NT2/D1 (cell line): ENCODE data around the gene BEND6.
"Not testable (repeated sequence)": the region's sequence is repeated elsewhere in the genome, so short reads cannot be mapped to it uniquely, and the experiment has no call there.

Source experiments
- DNase-seq: peaks from one replicate; pipeline ENCODE4 v3.0.0-alpha.2; 2011; ENCODE audit warnings: low read depth, low spot score
- H3K27me3 ChIP-seq: 2 replicates; pipeline ENCODE4 v1.6.0; 2011; ENCODE audit warnings: mild to moderate bottlenecking; ENCODE audit not compliant: insufficient read length, insufficient read depth
- H3K36me3 ChIP-seq: 2 replicates; pipeline ENCODE4 v1.6.1; 2011; ENCODE audit warnings: mild to moderate bottlenecking, low read length, mixed read lengths; ENCODE audit not compliant: insufficient read depth, insufficient read length
- H3K4me1 ChIP-seq: 2 replicates; pipeline ENCODE4 v1.5.1; 2011; ENCODE audit not compliant: insufficient read depth, insufficient read length
- H3K4me3 ChIP-seq: 2 replicates; pipeline ENCODE4 v1.5.1; 2011; ENCODE audit warnings: low read depth; ENCODE audit not compliant: insufficient read length
- H3K9ac ChIP-seq: 2 replicates; pipeline ENCODE4 v1.6.0; 2011; ENCODE audit warnings: low read depth; ENCODE audit not compliant: insufficient read length
- H3K9me3 ChIP-seq: 2 replicates; pipeline ENCODE4 v1.5.1; 2011; ENCODE audit warnings: mild to moderate bottlenecking, low read length; ENCODE audit not compliant: insufficient read depth
- SUZ12 ChIP-seq: IDR thresholded peaks from 2 replicates; pipeline ENCODE4 v1.6.1; 2011; ENCODE audit not compliant: insufficient read length, insufficient read depth; ENCODE audit errors: extremely low read depth
- YY1 ChIP-seq: IDR thresholded peaks from 2 replicates; pipeline ENCODE4 v1.6.1; 2011; ENCODE audit not compliant: insufficient read length, insufficient read depth
- ZNF274 ChIP-seq: IDR thresholded peaks from 2 replicates; pipeline ENCODE4 v1.6.1; 2011; ENCODE audit warnings: mild to moderate bottlenecking, low read depth, low read length

The BEND6 gene

GRCh38 chr6:57035549-57035948 is 80.6 kb downstream of the BEND6 start:
- TF ChIP-seq ZNF274 (no peak), SUZ12 (no peak), YY1 (no peak)
- no peaks in the 10 kb centered on the region for H3K27me3 ChIP-seq
- no peaks in the 10 kb centered on the region for H3K4me1 ChIP-seq
- no peak overlapping the region for H3K9ac ChIP-seq
- no peaks in the 10 kb centered on the region for H3K36me3 ChIP-seq
- no peak for DNase-seq
- H3K4me3 ChIP-seq = no peak overlapping the region
- no peaks in the 10 kb centered on the region for H3K9me3 ChIP-seq

GRCh38 chr6:57038906-57039305 is 84.0 kb downstream of the BEND6 start:
- Histone ChIP-seq H3K36me3 (no peaks in the 10 kb centered on the region), H3K4me1 (no peaks in the 10 kb centered on the region), H3K9ac (no peak overlapping the region), H3K27me3 (no peaks in the 10 kb centered on the region), H3K4me3 (no peak overlapping the region), H3K9me3 (no peaks in the 10 kb centered on the region)
- no peak for DNase-seq
- TF ChIP-seq SUZ12 (no peak), ZNF274 (no peak), YY1 (no peak)

GRCh38 chr6:57040011-57040410 is 85.1 kb downstream of the BEND6 start:
- no peak for TF ChIP-seq SUZ12
- no peak for TF ChIP-seq ZNF274
- no peak for TF ChIP-seq YY1
- Histone ChIP-seq H3K9ac (no peak overlapping the region), H3K9me3 (no peaks in the 10 kb centered on the region), H3K4me3 (no peak overlapping the region), H3K36me3 (no peaks in the 10 kb centered on the region), H3K4me1 (no peaks in the 10 kb centered on the region), H3K27me3 (no peaks in the 10 kb centered on the region)
- no peak for DNase-seq

- H3K4me1 ChIP-seq, H3K27me3 ChIP-seq, H3K36me3 ChIP-seq, H3K4me3 ChIP-seq, H3K9me3 ChIP-seq, DNase-seq, H3K9ac ChIP-seq: not testable (repeated sequence)
These were observed 89.2 kb downstream of the BEND6 start for GRCh38 chr6:57044061-57044460.

- H3K27me3 ChIP-seq = no peaks in the 10 kb centered on the region
- DNase-seq = no peak
- peaks cover 8% of the 10 kb centered on the region for H3K36me3 ChIP-seq
- no peak overlapping the region for H3K9ac ChIP-seq
- no peaks in the 10 kb centered on the region for H3K9me3 ChIP-seq
- no peaks in the 10 kb centered on the region for H3K4me1 ChIP-seq
- no peak overlapping the region for H3K4me3 ChIP-seq
- TF ChIP-seq SUZ12 (no peak), ZNF274 (no peak), YY1 (no peak)
These were observed 89.7 kb downstream of the BEND6 start for GRCh38 chr6:57044568-57044967.

GRCh38 chr6:57046332-57047256 is 91.7 kb downstream of the BEND6 start, which contains the start of gene KIAA1586:
Gene KIAA1586, plus strand, starts transcription at chr6:57046693. Its CDS starts 63 bp downstream, at chr6:57046756.
- not testable (repeated sequence) for H3K9me3 ChIP-seq, H3K4me1 ChIP-seq, H3K27me3 ChIP-seq

GRCh38 chr6:57047257-57047585 is 92.3 kb downstream of the BEND6 start:
- H3K27me3 ChIP-seq, H3K4me1 ChIP-seq, DNase-seq: not testable (repeated sequence)

More at GRCh38 chr6:57046332-57047256, 91.7 kb downstream of the BEND6 start, which contains the start of gene KIAA1586:
- peak within 1 kb of the TSS; percentile 64 for H3K9ac ChIP-seq
- H3K36me3 ChIP-seq = peaks cover 18% of the 10 kb centered on the region
- H3K4me3 ChIP-seq = peak within 1 kb of the TSS; percentile 43
- peak; percentile 47 for DNase-seq

GRCh38 chr6:57047859-57048258 is 93.0 kb downstream of the BEND6 start:
- not testable (repeated sequence) for H3K4me3 ChIP-seq, H3K9ac ChIP-seq, H3K27me3 ChIP-seq, DNase-seq, H3K4me1 ChIP-seq, H3K9me3 ChIP-seq
- peaks cover 29% of the 10 kb centered on the region for H3K36me3 ChIP-seq

More at GRCh38 chr6:57047257-57047585, 92.3 kb downstream of the BEND6 start:
- H3K4me3 ChIP-seq, H3K9ac ChIP-seq, H3K9me3 ChIP-seq: not testable (repeated sequence)
- peaks cover 25% of the 10 kb centered on the region for H3K36me3 ChIP-seq
